Right ventricle myocardium inferior (tissue), 1 donor: ENCODE results near the gene TSACC. TPM values are rescaled to one million over a fixed set of nuclear protein-coding genes. Genes with fewer than 3 reads are reported as not detected.
"Not testable (repeated sequence)": the region's sequence is repeated elsewhere in the genome, so short reads cannot be mapped to it uniquely, and the experiment has no call there.

Source experiments
- ATAC-seq: fragments of 200-7000 bp; cut with Tn5 transposase; one replicate; pipeline ENCODE4 v1.9.1; 2020; ENCODE audit warnings: mild to moderate bottlenecking, moderate library complexity
- DNase-seq: peaks from one replicate; pipeline ENCODE4 v3.0.0; 2021; ENCODE audit errors: missing footprints
- intact Hi-C: fragments of 100-400 bp; cut with DNase I; formaldehyde crosslinking; loops from one replicate; pipeline ENCODE4 v1.11.0; 2022
- total RNA-seq: library from RNA; stranded (reverse); fragmentation: NEBNext Ultra II Directional; extraction: Animal tissue kit (Norgen Biotek cat#: 25700); gene quantifications from one replicate; pipeline ENCODE4 v1.2.1, GENCODE V29; 2021
- donor health status: DM: no; HTN: yes; CAD: no; lungs with severe emphysema.

TSACC gene
- total RNA-seq, 1 donor from 2014 or later: not detected

DNA sequence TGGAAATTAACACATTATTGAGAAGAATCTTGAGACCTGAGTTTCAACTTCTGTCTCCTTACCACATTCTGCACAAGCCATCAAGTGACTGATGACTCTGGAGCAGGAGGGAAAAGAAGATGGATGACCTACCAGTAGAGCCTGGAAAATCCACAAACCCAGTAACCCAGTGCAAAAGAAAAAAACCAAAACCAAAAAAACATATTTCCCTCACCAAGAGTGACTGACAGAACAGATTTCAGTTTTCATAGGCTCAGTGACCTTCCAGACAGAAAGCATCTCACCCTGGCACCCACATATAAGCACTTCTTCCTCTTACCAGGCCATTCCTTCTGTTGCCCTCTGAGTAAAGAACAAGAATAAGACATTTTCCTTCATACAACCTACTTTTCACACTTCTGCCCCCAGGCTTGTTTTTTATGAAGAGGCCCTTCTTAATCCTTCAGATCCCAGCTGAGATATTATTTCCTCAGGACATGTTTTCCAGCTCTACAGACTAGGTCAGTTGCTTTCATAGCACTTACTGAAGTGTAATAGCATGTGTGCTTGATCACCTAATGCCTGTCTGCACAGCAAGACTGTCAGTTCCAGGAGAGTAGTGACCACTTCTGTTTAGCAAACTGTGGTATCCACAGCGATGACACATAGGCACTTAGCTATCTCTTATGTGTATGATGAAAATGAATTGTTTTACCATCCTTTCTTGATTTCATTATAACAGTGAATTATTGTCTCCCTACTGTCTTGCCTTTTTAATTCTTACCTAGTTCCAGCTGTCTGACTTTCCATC is 4.0 kb downstream of the TSACC start:
- no peak for ATAC-seq
- intact Hi-C loops: no loop called here
- DNase-seq: no peak

- ATAC-seq: no peak
- DNase-seq: no peak
- intact Hi-C loops: no loop called here
Observed at GRCh38 chr1:156344409-156344808, 6.1 kb downstream of the TSACC start.

GRCh38 chr1:156346035-156346434 is 7.7 kb downstream of the TSACC start:
- ATAC-seq, DNase-seq, intact Hi-C loops: not testable (repeated sequence)

DNA sequence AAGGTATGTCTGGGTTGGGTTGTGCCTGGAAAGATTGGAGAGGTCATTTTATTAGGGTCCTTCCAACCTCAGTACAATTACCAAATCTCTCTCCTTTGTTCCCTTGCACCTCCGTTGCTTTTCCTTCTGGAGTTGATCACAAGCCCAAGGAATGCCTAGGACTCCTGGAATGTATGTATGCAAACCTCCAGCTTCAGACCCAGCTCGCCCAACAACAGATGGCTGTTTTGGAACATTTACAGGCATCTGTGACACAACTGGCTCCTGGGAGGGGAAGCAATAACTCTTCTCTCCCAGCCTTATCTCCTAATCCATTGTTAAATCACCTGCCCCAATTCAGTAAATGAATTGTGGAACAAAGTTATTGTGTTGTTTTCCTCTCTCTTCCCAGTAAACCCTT is 8.3 kb downstream of the TSACC start:
- ATAC-seq (no peak), DNase-seq (no peak)

GRCh38 chr1:156347331-156347730 is 9.0 kb downstream of the TSACC start:
- ATAC-seq: no peak
- DNase-seq: no peak
- intact Hi-C loops: no loop called here

More for the DNA sequence above, 8.3 kb downstream of the TSACC start:
- intact Hi-C loops: no loop called here

GRCh38 chr1:156352481-156352880 is 14.2 kb downstream of the TSACC start:
- intact Hi-C loops: not testable (repeated sequence)

GRCh38 chr1:156356262-156356874 is 18.0 kb downstream of the TSACC start:
- ATAC-seq (no peak), DNase-seq (no peak)
- intact Hi-C loops: no loop called here

More at GRCh38 chr1:156352481-156352880, 14.2 kb downstream of the TSACC start:
- not testable (repeated sequence) for ATAC-seq, DNase-seq

- intact Hi-C loops: no loop called here
- DNase-seq (no peak), ATAC-seq (peak; percentile 50)
Observed at GRCh38 chr1:156356875-156357534, 18.7 kb downstream of the TSACC start.

DNA sequence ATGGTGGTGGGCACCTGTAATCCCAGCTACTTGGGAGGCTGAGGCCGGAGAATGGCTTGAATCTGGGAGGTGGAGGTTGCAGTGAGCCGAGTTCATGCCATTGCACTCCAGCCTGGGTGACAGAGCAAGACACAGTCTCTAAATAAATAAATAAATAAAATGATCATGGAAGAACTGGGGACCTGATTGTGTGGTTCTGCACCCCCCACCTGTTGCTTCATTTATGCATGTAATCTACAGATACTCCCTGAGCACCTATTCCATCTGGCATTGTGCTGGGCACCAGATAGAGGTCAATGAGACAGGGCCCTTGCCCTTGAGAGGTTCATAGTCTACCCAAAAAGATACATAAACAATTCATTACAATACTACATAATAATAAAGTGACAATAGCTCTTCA is 19.7 kb downstream of the TSACC start:
- intact Hi-C loops: no loop called here
- ATAC-seq: no peak

GRCh38 chr1:156358641-156359040 is 20.3 kb downstream of the TSACC start:
- DNase-seq (no peak), ATAC-seq (no peak)
- intact Hi-C loops: no loop called here

More for the DNA sequence above, 19.7 kb downstream of the TSACC start:
- no peak for DNase-seq

DNA sequence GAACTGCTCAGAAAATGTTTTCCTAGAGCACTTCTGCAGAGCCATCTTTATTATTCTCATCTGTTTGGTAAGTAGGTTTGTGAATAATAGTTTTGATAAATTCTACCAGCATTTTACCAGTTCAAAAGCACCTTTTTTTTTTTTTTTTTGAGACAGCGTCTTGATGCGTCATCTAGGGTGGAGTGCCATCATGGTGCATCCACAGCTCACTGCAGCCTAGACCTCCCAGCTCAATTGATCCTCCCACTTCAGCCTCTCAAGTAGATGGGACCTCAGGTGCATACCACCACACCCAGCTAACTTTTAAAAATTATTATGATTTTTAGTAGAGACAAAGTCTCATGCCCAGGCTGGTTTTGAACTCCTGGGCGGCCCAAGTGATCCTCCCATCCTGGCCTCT is 20.9 kb downstream of the TSACC start:
- DNase-seq: no peak
- intact Hi-C loops: no loop called here

DNA sequence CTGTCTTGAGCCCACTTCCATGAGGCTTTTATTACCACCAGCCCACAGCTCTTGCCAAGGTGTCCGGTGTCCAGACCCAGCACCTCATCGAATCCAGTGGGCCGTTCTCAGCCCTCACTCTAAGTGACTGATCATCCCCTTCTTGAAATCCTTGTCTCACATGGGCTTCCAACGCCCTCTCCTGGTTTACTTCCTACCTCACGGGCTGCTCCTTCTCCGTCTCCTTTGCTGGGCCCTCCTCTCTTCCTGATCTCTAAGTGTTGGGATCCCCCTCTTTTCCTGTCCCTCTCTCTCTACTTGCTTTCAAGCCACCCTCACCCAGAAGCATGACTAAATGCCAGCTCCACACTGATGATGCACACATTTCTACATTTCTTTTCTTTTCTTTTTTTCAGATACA is 21.6 kb downstream of the TSACC start:
- ATAC-seq (no peak), DNase-seq (no peak)
- intact Hi-C loops: no loop called here

More for the DNA sequence above, 20.9 kb downstream of the TSACC start:
- no peak for ATAC-seq

GRCh38 chr1:156360534-156360933 is 22.2 kb downstream of the TSACC start:
- intact Hi-C loops: no loop called here
- ATAC-seq: no peak
- DNase-seq: no peak

- DNase-seq (no peak), ATAC-seq (no peak)
- intact Hi-C loops: no loop called here
Observed at GRCh38 chr1:156365754-156366153, 27.4 kb downstream of the TSACC start.

- intact Hi-C loops: no loop called here
- no peak for DNase-seq
- no peak for ATAC-seq
Observed at GRCh38 chr1:156366378-156367166, 28.2 kb downstream of the TSACC start.

- intact Hi-C loops: no loop called here
- DNase-seq: no peak
Observed at GRCh38 chr1:156367383-156368156, 29.2 kb downstream of the TSACC start.

DNA sequence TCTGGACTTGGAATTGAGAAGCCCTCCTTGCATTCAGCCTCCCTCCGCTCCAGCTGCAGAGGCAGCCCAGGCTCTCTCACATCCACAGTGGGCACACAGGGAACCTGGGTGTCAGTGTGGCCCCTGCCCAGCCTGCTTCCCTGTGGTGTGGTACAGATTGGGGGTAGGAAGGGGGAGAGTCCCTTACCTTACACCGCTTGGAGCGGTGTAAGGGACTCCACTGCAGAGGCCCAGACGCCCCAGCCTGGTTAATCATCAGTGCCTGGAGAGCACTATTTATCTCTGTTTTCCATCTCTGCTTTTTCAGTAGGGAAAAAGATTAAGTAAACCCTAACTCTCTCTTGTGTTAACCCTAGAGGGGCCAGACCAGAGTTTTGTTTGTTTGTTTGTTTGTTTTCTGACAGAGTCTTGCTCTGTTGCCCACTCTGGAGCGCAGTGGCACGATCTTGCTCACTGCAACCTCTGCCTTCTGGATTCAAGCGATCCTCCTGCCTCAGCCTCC is 29.9 kb downstream of the TSACC start:
- ATAC-seq: no peak

More at GRCh38 chr1:156367383-156368156, 29.2 kb downstream of the TSACC start:
- no peak for ATAC-seq

More for the DNA sequence above, 29.9 kb downstream of the TSACC start:
- intact Hi-C loops: no loop called here
- DNase-seq: no peak
